Astrocyte of the spinal cord (primary cell): ENCODE measurements around the gene SAC3D1.

Source experiments
- DNase-seq: peaks from one replicate; pipeline ENCODE4 v3.0.0; 2011; ENCODE audit warnings: low read depth, low spot score
- H3K4me3 ChIP-seq: 2 replicates; pipeline ENCODE4 v1.5.1; 2011; ENCODE audit warnings: low read depth, mild to moderate bottlenecking, low read length, moderate library complexity
- CTCF ChIP-seq: IDR thresholded peaks from 2 replicates; pipeline ENCODE4 v1.5.1; 2012; ENCODE audit warnings: low read depth, mild to moderate bottlenecking, low read length, inconsistent platforms
- in situ Hi-C: cut with HindIII; loops from 2 replicates; pipeline ENCODE4 v1.10.0; 2017; ENCODE audit warnings: low sequenced_read_pairs

SAC3D1 gene

GRCh38 chr11:65071907-65072630, 31.1 kb downstream of the SAC3D1 start:
- in situ Hi-C loops = no loop called here
- no peak for DNase-seq
- no peak overlapping the region for H3K4me3 ChIP-seq
- no peak for TF ChIP-seq CTCF

- no peak overlapping the region for H3K4me3 ChIP-seq
- in situ Hi-C loops = no loop called here
- DNase-seq = no peak
- no peak for TF ChIP-seq CTCF
Measured at GRCh38 chr11:65072631-65072966, 31.6 kb downstream of the SAC3D1 start.

GRCh38 chr11:65077451-65077850, 36.4 kb downstream of the SAC3D1 start:
- H3K4me3 ChIP-seq = no peak overlapping the region
- in situ Hi-C loops = no loop called here
- no peak for TF ChIP-seq CTCF
- no peak for DNase-seq

GRCh38 chr11:65078151-65078550, 37.1 kb downstream of the SAC3D1 start:
- peak; percentile 15 for DNase-seq
- H3K4me3 ChIP-seq = no peak overlapping the region
- in situ Hi-C loops = no loop called here
- TF ChIP-seq CTCF = peak; percentile 68

- DNase-seq = no peak
- H3K4me3 ChIP-seq = no peak overlapping the region
- in situ Hi-C loops = no loop called here
- TF ChIP-seq CTCF = no peak
Measured at GRCh38 chr11:65078786-65079342, 37.9 kb downstream of the SAC3D1 start.

- in situ Hi-C loops = no loop called here
- no peak for DNase-seq
- H3K4me3 ChIP-seq = peak overlapping the region; percentile 81
- no peak for TF ChIP-seq CTCF
Measured at GRCh38 chr11:65083134-65083833, 42.3 kb downstream of the SAC3D1 start.
